ENCODE data around the gene PANK4.
"Not testable (repeated sequence)": the region's sequence is repeated elsewhere in the genome, so short reads cannot be mapped to it uniquely, and the experiment has no call there.

Gene PANK4

GRCh38 chr1:2525920-2526823 is at the start of gene PANK4:
Gene PANK4, minus strand, starts transcription at chr1:2526596. Its CDS starts 9 bp downstream, at chr1:2526587.
- DNase-seq (ENCODE audit: low spot score): peak; percentile 93

DNA sequence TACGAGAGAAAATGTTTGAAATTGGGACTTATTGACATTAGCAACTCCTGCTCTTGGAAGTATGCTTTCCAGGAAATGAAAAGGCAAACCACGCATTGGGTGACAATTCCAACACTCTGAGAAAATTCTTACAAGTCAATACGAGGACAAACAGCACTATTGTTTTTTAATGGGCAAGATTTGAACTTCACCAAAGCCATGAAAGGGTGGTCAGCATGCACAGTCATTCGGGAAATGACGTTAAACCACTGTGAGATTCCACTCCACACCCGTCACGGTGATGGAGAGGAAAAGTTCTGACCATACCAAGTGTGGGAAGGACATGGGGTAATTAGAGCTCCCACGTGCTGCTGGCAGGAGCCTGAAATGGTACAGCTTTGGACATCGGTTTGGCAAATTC is 48.0 kb upstream of the PANK4 start:
- no peak for DNase-seq (ENCODE audit: low spot score)

DNA sequence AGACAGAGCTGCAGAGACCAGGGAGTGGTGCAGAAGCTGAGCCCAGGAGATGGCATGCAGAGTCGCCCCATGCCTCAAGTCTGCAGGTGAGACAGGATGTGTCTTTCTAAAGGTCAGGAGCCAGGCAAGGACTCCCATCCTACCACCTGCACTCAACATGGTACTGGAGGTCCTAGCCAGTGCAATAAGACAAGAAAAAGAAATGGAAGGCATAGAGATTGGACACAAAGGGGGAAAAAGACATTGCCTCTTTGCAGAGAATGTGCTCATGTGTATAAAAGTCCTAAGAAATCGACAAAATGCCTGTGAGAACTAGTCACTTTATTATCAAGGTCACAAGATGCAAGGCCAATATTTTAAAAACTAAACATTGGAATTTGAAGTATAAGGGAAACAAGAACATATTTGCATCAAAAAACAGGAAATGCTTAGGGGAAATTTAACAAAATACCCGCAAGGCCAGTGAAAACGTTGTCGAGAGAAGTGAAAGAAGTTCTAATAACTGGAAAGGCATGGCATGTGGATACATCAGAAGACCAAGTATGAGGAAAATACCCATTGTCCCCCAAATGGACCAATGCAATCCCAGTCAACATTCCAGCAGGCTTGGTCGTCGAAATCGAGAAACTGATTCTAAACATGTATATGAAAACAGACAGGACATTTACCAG is 47.0 kb upstream of the PANK4 start:
- no peak for DNase-seq (ENCODE audit: low spot score)

DNA sequence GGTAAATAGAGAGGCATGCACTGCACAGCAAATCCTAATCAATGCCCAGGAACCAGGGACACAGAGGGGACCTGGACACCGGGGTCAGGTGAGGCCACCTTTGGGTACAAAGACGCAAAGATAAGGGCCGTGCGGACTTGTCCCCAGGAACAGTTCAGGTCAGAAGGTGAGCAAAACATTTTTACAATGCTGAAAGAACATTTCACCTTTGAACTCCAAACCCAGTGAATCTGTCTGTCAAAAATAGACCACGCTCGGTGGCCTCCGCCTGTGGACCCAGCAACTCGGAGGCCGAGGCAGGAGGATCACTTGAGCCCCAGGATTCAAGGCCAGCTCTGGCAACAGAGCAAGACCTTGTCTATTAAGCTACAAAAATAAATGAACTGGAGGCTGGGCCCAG is 45.0 kb upstream of the PANK4 start:
- DNase-seq (ENCODE audit: low spot score): no peak

DNA sequence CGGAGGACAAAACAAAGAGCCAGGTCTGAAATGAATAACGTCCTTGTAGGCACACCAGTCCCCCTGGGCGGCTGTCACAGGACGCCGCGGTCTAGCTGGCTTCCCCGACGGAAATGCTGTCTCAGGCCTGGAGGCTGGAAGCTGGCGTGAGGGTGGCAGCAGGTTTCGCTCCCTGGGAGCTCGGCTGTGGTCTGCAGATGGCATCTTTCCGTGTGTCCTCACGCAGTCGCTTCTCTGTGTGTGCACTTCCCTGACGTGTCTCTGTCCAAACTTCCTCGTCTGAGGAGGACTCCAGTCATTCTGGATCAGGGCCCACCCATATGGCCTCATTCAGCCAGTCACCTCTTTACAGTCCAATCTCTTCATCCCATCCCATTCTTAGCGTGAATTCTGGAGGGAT is 43.9 kb upstream of the PANK4 start:
- no peak for DNase-seq (ENCODE audit: low spot score)

GRCh38 chr1:2569703-2570102 is 43.3 kb upstream of the PANK4 start:
- not testable (repeated sequence) for DNase-seq (ENCODE audit: low spot score)

DNA sequence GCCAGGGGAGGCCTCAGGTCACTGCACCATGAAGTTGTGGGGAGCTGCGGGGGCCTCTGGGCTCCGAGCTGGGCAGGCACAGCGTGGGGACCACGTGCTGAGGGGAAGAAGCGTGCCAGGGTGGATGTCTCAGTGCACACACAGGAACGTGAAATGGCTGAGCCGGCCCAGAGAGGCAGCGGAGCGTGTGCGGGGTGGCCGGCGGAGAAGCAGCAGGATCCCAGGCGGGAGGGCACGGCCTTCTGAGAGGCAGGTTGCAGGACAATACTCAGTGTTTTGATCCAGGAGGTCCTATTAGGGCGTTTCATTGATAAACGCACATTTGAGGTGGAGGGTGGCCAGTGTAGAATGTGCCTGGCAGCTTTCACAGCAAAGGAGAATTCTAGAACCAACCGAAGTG is 42.7 kb upstream of the PANK4 start:
- no peak for DNase-seq (ENCODE audit: low spot score)

GRCh38 chr1:2568187-2568816 is 41.9 kb upstream of the PANK4 start:
- DNase-seq (ENCODE audit: low spot score): not testable (repeated sequence)

- DNase-seq (ENCODE audit: low spot score): no peak
These were observed 40.8 kb upstream of the PANK4 start for GRCh38 chr1:2567083-2567679.

DNA sequence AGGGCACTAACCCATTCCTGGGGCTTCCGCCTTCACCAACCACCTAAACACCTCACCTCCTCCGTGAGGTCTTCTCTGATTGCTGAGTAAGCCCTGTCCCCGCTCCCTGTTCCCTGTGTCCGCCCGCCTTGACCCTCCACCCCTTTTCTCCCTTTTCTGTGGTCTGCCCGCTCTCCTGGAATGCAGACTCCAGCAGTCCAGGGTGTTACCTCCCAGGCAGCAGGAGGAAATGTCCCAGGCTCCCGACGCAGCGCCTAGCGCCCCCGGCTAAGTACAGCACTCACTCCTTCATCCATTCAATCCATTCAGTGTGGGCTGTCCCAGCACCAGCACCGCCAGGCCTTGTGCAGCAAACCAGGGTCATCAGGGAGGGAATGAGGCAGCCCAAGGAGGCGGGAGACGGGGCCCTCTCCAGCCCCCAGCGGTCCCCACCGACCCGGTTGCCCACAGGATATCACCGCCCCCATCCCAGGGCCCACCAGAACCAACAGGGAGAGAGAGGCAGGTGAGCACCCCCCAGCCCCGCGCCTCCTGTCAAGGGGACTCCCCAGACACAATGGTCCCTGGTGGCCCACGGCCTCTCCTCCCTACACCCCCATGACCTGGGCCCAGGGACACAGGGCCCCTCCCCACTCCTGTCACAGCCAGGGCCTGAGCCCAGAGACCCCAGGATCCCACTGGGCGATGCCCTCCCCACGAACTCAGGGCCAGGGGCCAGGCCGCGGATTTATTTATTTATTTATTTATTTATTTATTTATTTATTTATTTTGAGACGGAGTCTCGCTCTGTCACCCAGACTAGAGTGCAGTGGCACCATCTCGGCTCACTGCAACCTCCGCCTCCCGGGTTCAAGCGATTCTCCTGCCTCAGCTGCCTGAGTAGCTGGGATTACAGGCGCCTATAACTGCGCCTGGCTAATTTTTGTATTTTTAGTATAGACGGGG is 40.0 kb upstream of the PANK4 start:
- DNase-seq (ENCODE audit: low spot score): no peak

DNA sequence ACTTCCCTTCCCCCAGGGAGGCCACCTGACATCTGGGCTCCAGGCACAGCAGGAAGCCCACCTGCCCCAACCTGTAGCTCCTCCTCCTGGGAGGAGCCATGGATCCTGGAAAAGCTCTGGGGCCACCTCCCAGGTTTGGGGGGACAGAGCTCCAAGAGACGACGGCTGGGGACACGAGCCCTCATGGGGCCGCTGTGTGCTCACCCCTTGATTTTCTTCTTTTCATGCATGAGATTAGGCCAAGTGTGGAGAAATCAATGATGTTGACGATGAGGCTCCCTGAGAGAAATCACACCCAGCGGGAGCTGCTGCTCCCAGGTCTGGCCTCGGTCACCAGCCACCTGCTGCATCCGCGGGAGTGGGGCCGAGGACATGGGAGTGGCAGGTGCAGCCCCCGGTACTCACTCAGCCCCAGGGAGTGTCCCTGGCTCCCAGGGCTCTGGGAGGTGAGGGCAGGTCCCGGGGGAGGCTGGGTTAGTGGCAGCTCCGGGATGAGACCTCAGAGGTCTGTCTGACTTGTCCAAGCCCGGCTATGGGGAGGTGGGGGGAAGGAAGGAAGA is 38.5 kb upstream of the PANK4 start:
- no peak for DNase-seq (ENCODE audit: low spot score)

DNA sequence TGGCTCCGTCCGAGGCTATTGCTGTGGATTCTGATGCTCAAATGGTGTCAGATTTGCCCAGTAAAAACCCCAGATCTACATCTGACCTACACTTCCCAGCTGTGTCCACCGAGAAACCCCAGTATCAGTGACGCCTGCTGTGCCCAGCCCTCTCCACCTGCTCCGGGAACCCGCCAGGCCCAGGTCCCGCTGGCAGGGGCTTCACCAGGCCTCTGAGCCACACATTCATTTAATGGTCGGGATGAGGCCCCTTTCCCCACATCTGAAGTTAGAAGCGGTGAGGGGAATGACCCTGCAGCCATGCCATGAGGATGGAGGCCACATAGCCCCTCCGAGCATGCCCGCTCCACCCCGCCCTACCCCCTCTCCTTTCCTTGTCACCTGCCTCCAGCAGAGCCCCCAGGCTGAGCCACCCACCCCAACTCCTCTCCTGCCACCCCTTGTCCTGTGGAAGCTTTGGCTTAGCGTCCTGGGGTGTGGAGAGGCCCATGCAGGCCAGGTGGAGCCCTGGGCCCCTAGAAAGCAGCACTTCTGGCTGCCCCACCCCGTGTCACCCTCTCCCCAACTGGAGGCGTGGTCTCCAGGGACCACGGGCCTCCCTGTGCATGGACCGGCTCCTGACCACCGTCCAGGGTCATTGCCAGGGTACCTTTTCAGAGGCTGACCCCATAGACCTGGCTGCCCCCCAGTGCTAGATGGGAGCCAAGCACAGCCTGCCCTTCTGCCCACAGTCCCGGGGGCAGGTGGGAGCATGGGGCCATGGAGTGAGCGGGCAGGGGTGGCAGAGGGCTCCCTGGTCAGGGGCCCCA is 37.8 kb upstream of the PANK4 start:
- DNase-seq (ENCODE audit: low spot score): no peak

DNA sequence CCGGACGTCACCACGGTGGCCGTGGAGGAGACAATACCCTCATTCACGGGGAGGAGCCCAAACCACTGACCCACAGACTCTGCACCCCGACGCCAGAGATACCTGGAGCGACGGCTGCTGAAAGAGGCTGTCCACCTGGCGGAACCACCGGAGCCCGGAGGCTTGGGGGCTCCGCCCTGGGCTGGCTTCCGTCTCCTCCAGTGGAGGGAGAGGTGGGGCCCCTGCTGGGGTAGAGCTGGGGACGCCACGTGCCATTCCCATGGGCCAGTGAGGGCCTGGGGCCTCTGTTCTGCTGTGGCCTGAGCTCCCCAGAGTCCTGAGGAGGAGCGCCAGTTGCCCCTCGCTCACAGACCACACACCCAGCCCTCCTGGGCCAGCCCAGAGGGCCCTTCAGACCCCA is 36.8 kb upstream of the PANK4 start:
- no peak for DNase-seq (ENCODE audit: low spot score)

GRCh38 chr1:2561898-2562895 is 35.8 kb upstream of the PANK4 start:
- no peak for DNase-seq (ENCODE audit: low spot score)

DNA sequence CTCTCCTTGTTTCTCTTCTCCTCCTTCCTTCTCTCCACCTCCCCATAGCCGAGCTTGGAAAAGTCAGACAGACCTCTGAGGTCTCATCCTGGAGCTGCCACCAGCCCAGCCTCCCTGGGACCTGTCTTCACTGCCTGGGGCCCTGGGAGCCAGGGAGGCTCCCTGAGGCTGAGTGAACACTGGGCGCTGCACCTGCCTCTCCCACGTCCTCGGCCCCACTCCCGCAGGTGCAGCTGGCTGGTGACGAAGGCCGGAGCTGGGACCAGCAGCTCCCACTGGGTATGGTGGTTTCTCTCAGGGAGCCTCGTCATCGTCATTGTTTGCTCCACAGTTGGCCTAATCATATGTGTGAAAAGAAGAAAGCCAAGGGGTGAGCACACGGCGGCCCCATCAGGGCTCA is 35.0 kb upstream of the PANK4 start:
- DNase-seq (ENCODE audit: low spot score): no peak

GRCh38 chr1:2560299-2561073 is 34.1 kb upstream of the PANK4 start:
- no peak for DNase-seq (ENCODE audit: low spot score)

GRCh38 chr1:2559509-2560298 is 33.3 kb upstream of the PANK4 start:
- no peak for DNase-seq (ENCODE audit: low spot score)

Data from activated CD4-positive, alpha-beta T cell treated with anti-CD3 and anti-CD28 coated beads, Interleukin-2, Interleukin-4, amounts not matched to agents 100 ng/mL and 50 ng/mL, durations not matched to agents 16 hours and 8 hours (primary cell).